ENCODE results near the gene RNF2. TPM values are rescaled to one million over a fixed set of nuclear protein-coding genes. Genes with fewer than 3 reads are reported as not detected.

The RNF2 gene
- polyA plus RNA-seq, 1 donor from 2014 or later: 49.2 TPM

- Histone ChIP-seq H4K20me1 (ENCODE audit: insufficient read depth) (no peaks in the 10 kb centered on the region), H3K36me3 (ENCODE audit: insufficient read depth, low read length) (no peaks in the 10 kb centered on the region), H3K9me2 (ENCODE audit: insufficient read depth, low read length) (no peaks in the 10 kb centered on the region), H3K4me3 (ENCODE audit: low read length) (no peak overlapping the region), H3F3A (ENCODE audit: insufficient read depth, low read length, poor library complexity, severe bottlenecking) (no peaks in the 10 kb centered on the region), H3K79me2 (replicated peaks; ENCODE audit: insufficient read depth, low read length) (peaks cover 97% of the 10 kb centered on the region), H3K27me3 (ENCODE audit: insufficient read depth, low read depth, low read length) (no peaks in the 10 kb centered on the region), H3K9ac (ENCODE audit: low read length) (no peak overlapping the region), H3K9me3 (ENCODE audit: low read length) (no peaks in the 10 kb centered on the region), H3K27ac (ENCODE audit: low read length) (no peak overlapping the region), H3K4me2 (ENCODE audit: low read length) (no peak overlapping the region), H2AFZ (ENCODE audit: low read depth, low read length) (no peak overlapping the region)
- TF ChIP-seq CTCF (IDR thresholded peaks at IDR 0.05; ENCODE audit: poor library complexity, severe bottlenecking) (no peak), REST (IDR thresholded peaks at IDR 0.05; ENCODE audit: borderline replicate concordance) (no peak), TAF1 (IDR thresholded peaks at IDR 0.05; ENCODE audit: low read depth) (no peak), POLR2AphosphoS5 (IDR thresholded peaks at IDR 0.05) (no peak), SMC3 (conservative IDR thresholded peaks at IDR 0.05; ENCODE audit: poor library complexity) (no peak), RAD21 (conservative IDR thresholded peaks at IDR 0.05) (no peak), EP300 (conservative IDR thresholded peaks at IDR 0.05; ENCODE audit: poor library complexity, severe bottlenecking) (no peak), EZH2 (IDR thresholded peaks at IDR 0.05; ENCODE audit: borderline replicate concordance, insufficient read depth, low read length, poor library complexity, severe bottlenecking) (no peak), MXI1 (conservative IDR thresholded peaks at IDR 0.05; ENCODE audit: poor library complexity, severe bottlenecking) (no peak)
Observed at GRCh38 chr1:185058876-185059275, 13.5 kb downstream of the RNF2 start.

GRCh38 chr1:185059950-185060571 is 14.7 kb downstream of the RNF2 start:
- Histone ChIP-seq H3K4me3 (ENCODE audit: low read length) (no peak overlapping the region), H2AFZ (ENCODE audit: low read depth, low read length) (no peak overlapping the region), H3K27me3 (ENCODE audit: insufficient read depth, low read depth, low read length) (no peaks in the 10 kb centered on the region), H3K27ac (ENCODE audit: low read length) (no peak overlapping the region), H3K79me2 (replicated peaks; ENCODE audit: insufficient read depth, low read length) (peaks cover 97% of the 10 kb centered on the region), H3K9me2 (ENCODE audit: insufficient read depth, low read length) (no peaks in the 10 kb centered on the region), H3F3A (ENCODE audit: insufficient read depth, low read length, poor library complexity, severe bottlenecking) (no peaks in the 10 kb centered on the region), H3K4me2 (ENCODE audit: low read length) (no peak overlapping the region), H3K36me3 (ENCODE audit: insufficient read depth, low read length) (no peaks in the 10 kb centered on the region), H3K9ac (ENCODE audit: low read length) (no peak overlapping the region), H4K20me1 (ENCODE audit: insufficient read depth) (no peaks in the 10 kb centered on the region), H3K9me3 (ENCODE audit: low read length) (no peaks in the 10 kb centered on the region)
- TF ChIP-seq EP300 (conservative IDR thresholded peaks at IDR 0.05; ENCODE audit: poor library complexity, severe bottlenecking) (no peak), RAD21 (conservative IDR thresholded peaks at IDR 0.05) (no peak), POLR2AphosphoS5 (IDR thresholded peaks at IDR 0.05) (no peak), CTCF (IDR thresholded peaks at IDR 0.05; ENCODE audit: poor library complexity, severe bottlenecking) (no peak), REST (IDR thresholded peaks at IDR 0.05; ENCODE audit: borderline replicate concordance) (no peak), TAF1 (IDR thresholded peaks at IDR 0.05; ENCODE audit: low read depth) (no peak), MXI1 (conservative IDR thresholded peaks at IDR 0.05; ENCODE audit: poor library complexity, severe bottlenecking) (no peak), SMC3 (conservative IDR thresholded peaks at IDR 0.05; ENCODE audit: poor library complexity) (no peak), EZH2 (IDR thresholded peaks at IDR 0.05; ENCODE audit: borderline replicate concordance, insufficient read depth, low read length, poor library complexity, severe bottlenecking) (no peak)
